ENCODE measurements around the gene TRPC3.
A peak's percentile ranks its signal among the peaks of the same experiment; 100 is the strongest.

TRPC3 gene

DNA sequence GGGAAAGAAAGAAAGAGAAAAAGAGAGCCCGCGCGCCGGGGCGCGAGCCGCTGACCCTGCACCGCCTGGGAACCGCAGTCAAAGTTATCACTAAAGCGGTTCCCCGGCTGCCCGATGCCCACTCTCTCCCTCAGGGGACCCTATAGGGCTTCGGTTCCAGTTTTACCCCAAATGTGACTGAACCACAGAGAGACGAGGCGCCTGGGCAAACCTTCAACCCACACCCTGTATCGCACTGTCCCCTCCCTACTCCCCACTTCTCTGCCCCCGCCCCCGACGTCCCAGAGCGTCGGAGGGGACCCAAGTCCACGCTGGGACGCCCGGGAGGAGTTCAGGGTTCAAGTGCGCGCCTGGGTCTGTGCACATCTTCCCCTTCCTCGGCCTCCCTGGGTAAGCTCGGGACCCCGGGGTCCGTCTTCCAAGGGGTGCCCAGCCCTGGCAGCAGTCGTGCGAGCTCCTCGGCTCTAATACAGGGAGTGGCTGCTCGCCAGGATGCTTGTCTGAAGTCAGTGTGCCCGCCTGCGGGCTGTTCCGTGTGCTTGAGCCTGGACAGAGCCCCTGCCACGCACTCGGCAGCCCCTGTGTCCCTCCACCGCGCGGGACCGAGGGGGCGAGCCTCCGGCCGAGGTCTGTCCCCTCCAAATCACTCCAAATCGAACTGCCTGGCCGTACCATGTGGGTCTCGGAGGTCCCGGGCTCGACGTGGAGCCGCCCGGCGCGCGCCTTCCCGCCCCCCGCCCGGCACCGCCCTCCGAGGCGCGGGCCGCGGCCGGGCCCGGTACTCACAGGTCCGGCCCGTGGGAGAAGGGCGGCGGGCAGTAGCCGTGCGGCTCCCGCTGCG, 960 bp downstream of the TRPC3 start:
- Histone ChIP-seq H3K27me3 (peaks cover 66% of the 10 kb centered on the region), H4K20me1 (peaks cover 18% of the 10 kb centered on the region), H3K9ac (0 out of 2 replicates have a peak overlapping the region, but pooled peaks have one; percentile 30), H3K27ac (no peak overlapping the region), H3K9me3 (no peaks in the 10 kb centered on the region), H3K4me2 (peak overlapping the region; percentile 99), H3K4me1 (peaks cover 14% of the 10 kb centered on the region), H3K36me3 (no peaks in the 10 kb centered on the region), H3K4me3 (peak overlapping the region; percentile 73)
- no peak for TF ChIP-seq Cebpa-rat (IDR thresholded peaks at IDR 0.05)

DNA sequence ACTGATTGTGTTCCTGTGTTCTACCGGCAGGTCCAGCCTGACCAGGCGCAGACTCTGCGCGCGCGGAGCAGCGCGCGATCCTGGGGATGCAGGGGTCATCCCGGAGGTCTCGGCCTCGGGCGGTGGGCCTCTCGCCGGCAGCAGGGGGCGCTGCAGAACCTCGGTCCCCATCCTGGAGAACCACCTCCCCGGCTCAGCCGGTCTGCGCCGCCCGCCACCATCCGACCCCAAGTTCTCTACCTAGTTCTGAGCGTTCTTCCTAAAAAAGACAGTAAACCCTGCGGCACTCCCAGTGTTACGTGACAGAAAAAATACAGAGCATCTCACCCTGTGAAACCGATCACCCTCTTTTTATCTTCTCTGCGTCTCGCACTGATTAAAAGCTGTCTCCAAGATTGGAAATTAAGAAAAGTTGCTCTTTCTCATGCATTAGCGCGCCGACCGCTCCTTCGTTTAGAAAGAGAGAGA, 1.6 kb downstream of the TRPC3 start:
- peaks cover 66% of the 10 kb centered on the region for H3K27me3 ChIP-seq
- TF ChIP-seq Cebpa-rat (IDR thresholded peaks at IDR 0.05): no peak
- no peaks in the 10 kb centered on the region for H3K36me3 ChIP-seq
- H4K20me1 ChIP-seq: peaks cover 18% of the 10 kb centered on the region
- H3K27ac ChIP-seq: no peak overlapping the region
- peak overlapping the region; percentile 99 for H3K4me2 ChIP-seq
- H3K9me3 ChIP-seq: no peaks in the 10 kb centered on the region
- H3K4me3 ChIP-seq: peak overlapping the region; percentile 73
- H3K9ac ChIP-seq: no peak overlapping the region
- peaks cover 14% of the 10 kb centered on the region for H3K4me1 ChIP-seq

GRCh38 chr4:121946644-121947043, 5.2 kb downstream of the TRPC3 start:
- Histone ChIP-seq H3K9me3 (no peaks in the 10 kb centered on the region), H4K20me1 (peaks cover 13% of the 10 kb centered on the region), H3K9ac (no peak overlapping the region), H3K4me3 (no peak overlapping the region), H3K27ac (no peak overlapping the region), H3K27me3 (peaks cover 41% of the 10 kb centered on the region), H3K4me2 (no peak overlapping the region), H3K36me3 (no peaks in the 10 kb centered on the region), H3K4me1 (peaks cover 12% of the 10 kb centered on the region)
- no peak for TF ChIP-seq Cebpa-rat (IDR thresholded peaks at IDR 0.05)

DNA sequence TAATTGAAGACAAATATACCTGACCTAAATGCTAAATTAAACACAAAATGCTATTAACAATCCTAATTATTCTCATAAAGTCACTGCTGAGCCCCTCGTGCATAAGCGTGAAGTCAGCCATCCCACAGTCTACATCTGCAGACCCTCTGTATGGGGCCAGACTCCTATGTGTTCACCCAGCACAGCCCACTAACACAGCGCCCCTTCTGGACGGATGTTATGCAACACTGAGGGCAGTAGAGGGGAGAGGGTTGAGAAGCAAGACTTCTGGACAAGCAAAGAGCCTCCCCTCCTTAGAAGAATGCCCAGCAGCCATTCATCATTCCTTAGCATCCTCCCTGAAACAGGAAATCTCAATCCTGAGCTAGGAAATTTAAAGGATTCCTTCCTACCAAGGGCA, 7.9 kb downstream of the TRPC3 start:
- Histone ChIP-seq H3K4me2 (no peak overlapping the region), H3K4me3 (no peak overlapping the region), H3K9ac (no peak overlapping the region), H3K9me3 (no peaks in the 10 kb centered on the region), H3K36me3 (no peaks in the 10 kb centered on the region), H3K27me3 (peaks cover 14% of the 10 kb centered on the region), H3K4me1 (no peaks in the 10 kb centered on the region), H3K27ac (no peak overlapping the region), H4K20me1 (no peaks in the 10 kb centered on the region)
- no peak for TF ChIP-seq Cebpa-rat (IDR thresholded peaks at IDR 0.05)

DNA sequence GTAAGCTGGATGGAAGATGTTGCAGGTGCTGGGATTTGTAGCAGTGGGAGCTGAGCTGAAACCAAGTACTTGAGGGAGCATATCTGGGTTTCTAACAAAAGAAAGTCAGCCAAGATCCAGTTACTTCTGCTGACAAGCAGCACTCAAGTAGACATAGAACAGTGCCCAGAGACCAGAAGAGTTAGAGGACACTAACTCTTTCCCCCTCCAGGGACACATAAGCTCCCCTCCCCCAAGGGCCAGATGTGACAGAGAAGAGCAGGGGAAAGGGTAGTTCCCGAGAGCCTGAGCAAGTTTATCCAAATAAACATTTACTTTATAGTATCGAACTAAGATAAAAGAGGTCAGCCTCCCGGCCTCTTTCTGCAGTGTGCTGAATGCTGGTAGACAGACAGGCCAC, 12.2 kb downstream of the TRPC3 start:
- Histone ChIP-seq H3K9me3 (no peaks in the 10 kb centered on the region), H3K36me3 (no peaks in the 10 kb centered on the region), H3K4me3 (no peak overlapping the region), H3K4me1 (no peaks in the 10 kb centered on the region), H4K20me1 (no peaks in the 10 kb centered on the region), H3K27ac (no peak overlapping the region), H3K9ac (no peak overlapping the region), H3K27me3 (no peaks in the 10 kb centered on the region), H3K4me2 (no peak overlapping the region)
- TF ChIP-seq Cebpa-rat (IDR thresholded peaks at IDR 0.05): no peak

DNA sequence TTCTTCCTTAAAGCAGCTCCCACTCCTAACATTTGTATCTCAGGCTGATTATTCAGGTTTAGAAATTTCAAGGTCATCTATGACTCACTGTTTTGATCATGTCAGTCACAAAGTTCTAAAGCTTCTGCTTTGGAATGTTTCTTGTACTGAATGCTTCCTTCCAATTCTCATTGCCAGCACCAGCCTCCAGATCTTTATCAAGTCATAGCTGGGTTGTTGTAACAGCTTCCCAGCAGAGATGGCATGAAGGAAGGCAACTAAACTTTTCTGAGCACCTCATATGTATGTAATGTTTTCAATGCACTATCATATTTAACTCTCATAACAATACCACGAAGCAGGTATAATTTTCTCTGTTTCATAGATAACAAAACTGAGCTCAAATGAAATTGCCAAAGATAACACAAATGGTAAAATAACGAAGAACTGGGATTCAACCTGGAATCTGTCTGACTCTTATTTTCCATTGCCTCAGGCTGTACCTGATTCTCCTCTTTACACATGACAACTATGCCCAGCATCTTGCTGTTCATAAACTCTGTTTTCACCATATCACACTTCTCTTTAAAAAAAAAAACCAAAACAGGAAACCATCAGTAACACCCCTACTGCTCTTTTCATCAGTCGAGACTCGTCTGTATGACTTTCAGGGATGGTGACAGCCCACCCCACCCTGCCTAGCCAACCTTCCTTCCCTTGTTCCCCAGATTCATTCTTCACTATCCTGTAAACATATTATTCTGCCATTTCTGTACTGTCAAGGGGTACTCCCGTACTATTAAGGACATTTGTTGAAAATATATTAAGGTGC, 13.4 kb downstream of the TRPC3 start:
- no peak overlapping the region for H3K4me3 ChIP-seq
- H3K36me3 ChIP-seq: no peaks in the 10 kb centered on the region
- no peaks in the 10 kb centered on the region for H4K20me1 ChIP-seq
- H3K27me3 ChIP-seq: no peaks in the 10 kb centered on the region
- H3K27ac ChIP-seq: no peak overlapping the region
- no peaks in the 10 kb centered on the region for H3K9me3 ChIP-seq
- no peaks in the 10 kb centered on the region for H3K4me1 ChIP-seq
- no peak overlapping the region for H3K4me2 ChIP-seq
- no peak for TF ChIP-seq Cebpa-rat (IDR thresholded peaks at IDR 0.05)
- no peak overlapping the region for H3K9ac ChIP-seq

DNA sequence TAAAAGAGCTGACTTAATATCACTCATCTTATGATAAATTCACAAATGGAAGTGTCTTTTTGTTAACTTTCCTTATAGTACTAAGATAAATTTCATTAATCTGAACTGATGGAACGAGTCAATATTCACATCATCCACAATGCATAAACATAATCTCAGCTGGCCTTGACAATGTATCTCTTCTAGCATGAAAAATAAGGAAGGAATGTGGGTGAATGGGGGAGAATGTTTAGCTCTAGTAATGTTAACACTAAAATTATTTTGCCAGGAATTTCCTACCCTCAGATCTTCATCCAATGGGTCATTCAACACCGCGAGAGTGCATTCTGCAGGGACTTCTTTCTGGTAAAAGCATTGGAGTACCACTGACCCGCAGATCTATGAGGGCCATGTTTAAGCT, 15.8 kb downstream of the TRPC3 start:
- Histone ChIP-seq H3K9ac (no peak overlapping the region), H3K27ac (no peak overlapping the region), H4K20me1 (no peaks in the 10 kb centered on the region), H3K4me2 (no peak overlapping the region), H3K27me3 (no peaks in the 10 kb centered on the region), H3K9me3 (no peaks in the 10 kb centered on the region), H3K4me3 (no peak overlapping the region), H3K4me1 (no peaks in the 10 kb centered on the region), H3K36me3 (no peaks in the 10 kb centered on the region)
- TF ChIP-seq Cebpa-rat (IDR thresholded peaks at IDR 0.05): no peak

DNA sequence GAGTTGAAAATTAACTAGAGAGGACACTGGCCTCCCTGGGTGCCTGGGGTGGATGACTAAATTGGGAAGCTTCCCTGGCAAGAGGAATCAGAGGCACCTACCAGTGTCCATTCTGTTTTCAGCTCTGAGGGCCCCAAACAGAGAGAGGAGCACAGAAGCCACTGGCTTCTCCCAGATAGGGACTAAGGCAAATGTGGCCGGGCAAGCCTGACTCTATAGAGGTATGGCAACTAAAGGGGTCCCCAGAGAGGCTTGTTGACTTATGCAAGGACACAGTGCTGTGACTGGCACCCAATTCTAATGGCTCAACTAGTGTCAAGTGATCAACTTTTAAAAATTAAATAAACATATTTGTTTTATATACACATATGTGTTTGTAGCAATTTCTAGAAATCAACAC, 17.2 kb downstream of the TRPC3 start:
- no peaks in the 10 kb centered on the region for H3K9me3 ChIP-seq
- no peaks in the 10 kb centered on the region for H3K4me1 ChIP-seq
- H4K20me1 ChIP-seq: no peaks in the 10 kb centered on the region
- no peak overlapping the region for H3K9ac ChIP-seq
- no peaks in the 10 kb centered on the region for H3K27me3 ChIP-seq
- no peak overlapping the region for H3K4me3 ChIP-seq
- H3K4me2 ChIP-seq: no peak overlapping the region
- TF ChIP-seq Cebpa-rat (IDR thresholded peaks at IDR 0.05): no peak
- H3K36me3 ChIP-seq: no peaks in the 10 kb centered on the region
- no peak overlapping the region for H3K27ac ChIP-seq

DNA sequence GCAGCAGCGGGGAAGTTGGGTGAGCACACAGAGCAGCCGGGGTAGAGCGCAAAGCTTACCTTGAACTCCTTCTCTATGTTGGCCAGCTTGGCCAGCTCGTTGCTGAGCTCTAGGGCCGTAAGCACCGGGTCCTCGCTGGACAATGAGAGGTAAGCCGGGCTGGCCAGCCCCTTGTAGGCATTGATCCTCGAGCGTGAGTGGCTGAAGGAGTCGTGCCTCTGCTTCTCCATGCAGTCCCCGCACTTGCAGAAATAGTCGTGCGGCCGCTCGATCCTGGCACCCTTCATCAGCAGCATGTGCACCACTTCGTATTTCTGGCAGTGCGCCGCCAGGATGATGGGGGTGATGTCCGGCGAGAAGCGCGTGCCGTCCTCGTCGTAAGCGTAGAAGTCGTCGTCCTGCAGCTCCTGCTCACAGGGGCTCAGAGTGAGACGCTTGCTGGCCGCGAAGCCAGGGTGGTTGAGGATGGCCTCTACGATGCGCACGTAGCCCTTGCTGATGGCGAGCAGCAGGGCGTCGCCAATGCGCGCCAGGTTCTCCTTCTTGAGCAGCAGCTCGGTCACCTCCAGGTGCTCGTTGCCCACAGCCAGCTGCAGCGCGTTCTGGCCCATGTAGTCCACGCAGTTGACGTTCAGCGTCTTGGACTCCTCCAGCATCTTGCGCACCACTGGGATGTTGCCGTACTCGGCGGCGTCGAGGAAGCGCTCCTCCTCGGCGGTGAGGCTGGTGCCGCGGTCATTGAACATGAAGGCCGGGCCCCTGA, 19.5 kb downstream of the TRPC3 start:
- H3K27ac ChIP-seq: no peak overlapping the region
- H3K27me3 ChIP-seq: no peaks in the 10 kb centered on the region
- H4K20me1 ChIP-seq: no peaks in the 10 kb centered on the region
- no peak overlapping the region for H3K4me2 ChIP-seq
- H3K9me3 ChIP-seq: no peaks in the 10 kb centered on the region
- no peak overlapping the region for H3K4me3 ChIP-seq
- H3K36me3 ChIP-seq: no peaks in the 10 kb centered on the region
- no peak overlapping the region for H3K9ac ChIP-seq
- no peaks in the 10 kb centered on the region for H3K4me1 ChIP-seq
- no peak for TF ChIP-seq Cebpa-rat (IDR thresholded peaks at IDR 0.05)

Measured in BLaER1 (cell line).